ENCODE data around the gene MAGOH. TPM values are rescaled to one million over a fixed set of nuclear protein-coding genes. Genes with fewer than 3 reads are reported as not detected.

The MAGOH gene
- total RNA-seq, 4 donors from 2014 or later, result 11.6 to 18.6 (median 16.8) TPM

DNA sequence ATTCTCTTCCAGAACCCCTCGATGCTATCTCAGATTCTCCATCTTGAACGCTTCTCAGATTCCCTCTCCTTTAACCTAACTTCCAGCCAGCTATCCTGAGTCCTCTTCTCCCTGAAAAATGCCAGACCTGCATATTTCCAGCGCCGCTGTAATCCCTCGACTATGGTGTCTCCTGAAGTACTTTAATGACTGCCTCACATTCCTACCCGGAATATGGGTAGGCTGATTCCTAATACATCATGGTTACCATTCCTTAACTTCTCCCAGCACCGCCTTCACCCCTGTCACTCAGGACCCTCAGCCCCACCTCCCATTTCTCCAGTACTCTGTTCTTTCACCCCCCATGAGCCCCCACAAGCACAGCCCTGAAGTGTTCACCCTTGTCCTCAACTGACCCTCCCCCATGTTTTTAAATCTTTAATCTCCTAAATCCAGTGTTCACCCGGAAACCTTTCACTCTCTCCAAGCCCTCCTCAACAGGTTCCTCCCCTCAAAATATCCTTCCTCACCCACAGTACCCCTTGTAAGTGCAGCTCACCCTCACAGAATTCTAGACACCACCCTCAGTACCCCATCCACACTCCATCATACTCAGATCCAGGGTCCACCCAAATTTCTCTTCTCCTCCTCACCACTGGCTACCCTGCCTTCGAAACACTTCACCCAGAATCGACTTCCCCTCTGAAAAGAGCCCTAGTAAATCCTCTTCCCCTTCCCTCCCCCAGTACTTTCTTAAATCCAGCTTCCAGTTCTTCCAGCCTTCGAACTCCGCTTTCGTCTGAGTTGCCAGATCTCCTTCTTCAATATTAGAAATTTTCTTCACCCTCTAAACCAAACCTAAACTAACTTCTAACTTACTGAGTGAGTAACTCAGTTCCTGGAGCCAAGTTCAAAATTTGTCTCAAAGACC is 40.8 kb downstream of the MAGOH start:
- H3K9me3 ChIP-seq, result no peaks in the 10 kb centered on the region
- H3K36me3 ChIP-seq, result peaks cover 0 to 22% (median 6%) of the 10 kb centered on the region in 3 donors
- peak overlapping the region; percentile 93 to 100 (median 99) for H3K27ac ChIP-seq
- no peaks in the 10 kb centered on the region for H3K27me3 ChIP-seq
- 29 to 31% methylated on average over 13 of the region's 13 CpGs for WGBS, 2 donors
- H3K4me3 ChIP-seq, result peak overlapping the region; percentile 91 to 100 (median 94)
- DNase-seq (ENCODE audit: low spot score in 2 of 2), result no peak
- TF ChIP-seq EP300 (IDR thresholded peaks at IDR 0.05) (no peak), POLR2A (IDR thresholded peaks at IDR 0.05) (no peak)
- TF ChIP-seq, protein P1, sequence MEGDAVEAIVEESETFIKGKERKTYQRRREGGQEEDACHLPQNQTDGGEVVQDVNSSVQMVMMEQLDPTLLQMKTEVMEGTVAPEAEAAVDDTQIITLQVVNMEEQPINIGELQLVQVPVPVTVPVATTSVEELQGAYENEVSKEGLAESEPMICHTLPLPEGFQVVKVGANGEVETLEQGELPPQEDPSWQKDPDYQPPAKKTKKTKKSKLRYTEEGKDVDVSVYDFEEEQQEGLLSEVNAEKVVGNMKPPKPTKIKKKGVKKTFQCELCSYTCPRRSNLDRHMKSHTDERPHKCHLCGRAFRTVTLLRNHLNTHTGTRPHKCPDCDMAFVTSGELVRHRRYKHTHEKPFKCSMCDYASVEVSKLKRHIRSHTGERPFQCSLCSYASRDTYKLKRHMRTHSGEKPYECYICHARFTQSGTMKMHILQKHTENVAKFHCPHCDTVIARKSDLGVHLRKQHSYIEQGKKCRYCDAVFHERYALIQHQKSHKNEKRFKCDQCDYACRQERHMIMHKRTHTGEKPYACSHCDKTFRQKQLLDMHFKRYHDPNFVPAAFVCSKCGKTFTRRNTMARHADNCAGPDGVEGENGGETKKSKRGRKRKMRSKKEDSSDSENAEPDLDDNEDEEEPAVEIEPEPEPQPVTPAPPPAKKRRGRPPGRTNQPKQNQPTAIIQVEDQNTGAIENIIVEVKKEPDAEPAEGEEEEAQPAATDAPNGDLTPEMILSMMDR (IDR thresholded peaks at IDR 0.05), result no peak
- H3K4me1 ChIP-seq, result peaks cover 0 to 43% (median 14%) of the 10 kb centered on the region in 4 donors

DNA sequence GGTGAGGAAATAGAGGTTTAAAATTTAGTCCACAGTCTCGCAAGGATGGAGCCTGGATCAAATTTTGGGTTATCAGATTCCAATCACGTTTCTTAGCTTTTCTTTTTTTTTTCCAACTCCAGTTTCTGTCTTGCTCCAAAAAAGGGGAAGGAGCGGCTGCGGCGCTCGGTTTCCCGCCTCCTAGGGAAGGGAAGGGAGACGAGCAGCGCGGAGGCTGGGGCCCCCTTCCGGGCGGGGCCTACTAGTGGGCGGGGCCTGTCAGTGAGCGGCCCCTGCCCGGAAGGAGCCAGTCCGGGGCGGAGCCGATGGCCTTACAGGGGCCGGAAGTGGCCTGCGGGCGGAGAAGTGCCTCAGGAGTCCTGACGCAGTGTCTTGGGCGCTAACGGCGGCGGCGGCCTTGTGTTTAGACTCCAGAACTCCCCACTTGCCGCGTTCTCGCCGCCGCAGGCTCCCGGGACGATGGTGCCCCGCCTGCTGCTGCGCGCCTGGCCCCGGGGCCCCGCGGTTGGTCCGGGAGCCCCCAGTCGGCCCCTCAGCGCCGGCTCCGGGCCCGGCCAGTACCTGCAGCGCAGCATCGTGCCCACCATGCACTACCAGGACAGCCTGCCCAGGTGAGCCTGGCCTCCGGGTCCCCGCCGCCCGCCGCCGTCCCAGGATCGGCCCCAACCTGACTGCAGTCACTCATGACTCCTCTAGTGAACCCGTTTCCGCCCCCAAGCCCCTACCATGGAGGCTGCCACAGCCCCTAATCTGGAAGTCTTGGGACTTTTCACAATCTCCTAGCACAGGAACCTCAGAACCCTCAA is 41.6 kb downstream of the MAGOH start, which contains the start of gene CPT2:
Gene CPT2, plus strand, starts transcription at position 340 of the 806 bp plus-strand sequence. Its CDS starts 120 bp downstream, at position 460.
- peak; percentile 85 to 91 for DNase-seq (ENCODE audit: low spot score in 2 of 2)
- TF ChIP-seq, protein P1 (IDR thresholded peaks at IDR 0.05), result peak in 2 of 5 experiments; percentile 29 to 57
- TF ChIP-seq POLR2A (IDR thresholded peaks at IDR 0.05), result peak; percentile 98 to 99
- peak; percentile 46 to 98 for TF ChIP-seq EP300 (IDR thresholded peaks at IDR 0.05)
- Histone ChIP-seq H3K27ac (peak within 1 kb of the TSS; percentile 93 to 100 (median 99)), H3K4me3 (peak within 1 kb of the TSS; percentile 91 to 100 (median 94)), H3K27me3 (no peaks in the 10 kb centered on the region), H3K9me3 (no peaks in the 10 kb centered on the region), H3K4me1 (peaks cover 0 to 43% (median 14%) of the 10 kb centered on the region in 4 donors), H3K36me3 (peaks cover 0 to 13% (median 0%) of the 10 kb centered on the region in 3 donors)
- WGBS, 2 donors, result 0 to 1% methylated on average over 29 to 36 of the region's 57 CpGs

DNA sequence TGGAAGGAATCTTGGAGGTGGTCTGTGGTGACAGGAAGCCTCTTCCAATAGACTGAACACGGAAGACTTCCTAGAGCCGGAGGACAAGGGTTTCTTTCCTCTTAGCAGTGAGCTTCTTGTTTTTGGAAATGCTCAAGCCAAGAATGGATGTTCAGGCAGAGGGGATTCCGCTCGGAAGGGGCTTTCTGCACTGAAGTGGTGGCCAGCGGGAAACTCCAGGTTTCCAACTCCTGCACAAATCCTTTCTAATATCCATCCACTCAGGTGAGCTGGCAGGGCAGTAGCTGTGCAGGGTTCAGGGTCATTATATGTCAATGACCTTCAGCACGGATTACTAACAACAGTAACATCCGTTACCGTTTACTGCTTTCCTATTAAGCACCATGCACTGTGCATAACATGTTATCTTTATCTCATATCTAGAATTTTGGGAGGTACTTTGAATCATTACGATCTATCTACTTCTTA is 42.3 kb downstream of the MAGOH start:
- no peak for DNase-seq (ENCODE audit: low spot score in 2 of 2)
- Histone ChIP-seq H3K9me3 (no peaks in the 10 kb centered on the region), H3K4me1 (peaks cover 0 to 43% (median 14%) of the 10 kb centered on the region in 4 donors), H3K27me3 (no peaks in the 10 kb centered on the region), H3K4me3 (peak overlapping the region; percentile 91 to 100 (median 94)), H3K36me3 (peaks cover 0 to 7% (median 0%) of the 10 kb centered on the region in 3 donors), H3K27ac (peak overlapping the region; percentile 93 to 100 (median 99))
- WGBS, 2 donors, result 31 to 32% methylated on average over 9 of the region's 9 CpGs
- no peak for TF ChIP-seq EP300 (IDR thresholded peaks at IDR 0.05)
- no peak for TF ChIP-seq POLR2A (IDR thresholded peaks at IDR 0.05)
- TF ChIP-seq, protein P1 (IDR thresholded peaks at IDR 0.05), result no peak

DNA sequence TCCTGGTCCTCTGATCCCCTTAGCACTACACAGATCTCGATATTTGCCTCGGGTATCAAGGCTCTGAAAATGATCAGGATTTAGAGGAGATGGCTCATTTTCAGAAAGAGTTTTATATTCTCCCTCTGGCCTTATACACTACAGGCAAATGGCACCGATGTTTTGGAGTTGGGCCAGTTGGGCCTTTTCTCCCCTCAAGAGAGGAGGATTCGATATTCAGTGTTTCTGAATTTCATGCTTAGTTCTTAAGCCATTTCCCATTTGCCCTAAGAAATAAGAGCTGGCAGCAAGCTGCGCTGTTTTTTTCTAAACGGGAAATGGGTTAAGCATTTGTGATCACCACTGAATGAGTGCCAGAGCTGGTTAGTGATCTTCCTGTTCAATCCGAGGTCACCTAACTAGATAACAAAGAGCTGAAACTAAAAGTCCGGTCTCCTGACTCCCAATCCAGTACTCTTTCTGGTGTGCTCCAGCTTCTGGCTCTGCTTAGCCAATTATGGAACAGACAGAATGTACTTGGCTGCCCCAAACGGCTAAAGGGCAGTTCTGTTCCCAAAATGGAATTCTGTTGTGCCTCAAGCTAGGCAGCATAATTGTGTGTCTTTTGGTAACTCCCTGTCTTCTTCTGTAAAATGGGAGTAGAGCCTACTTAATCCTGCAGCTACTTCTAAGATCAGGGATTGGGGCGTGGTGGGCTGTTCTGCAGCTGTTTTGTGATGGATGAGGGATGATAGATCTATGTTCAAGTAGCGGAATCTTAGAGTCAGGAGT is 42.9 kb downstream of the MAGOH start:
- 67 to 75% methylated on average over 11 of the region's 11 CpGs for WGBS, 2 donors
- Histone ChIP-seq H3K36me3 (peaks cover 0 to under 1% (median 0%) of the 10 kb centered on the region in 3 donors), H3K27me3 (no peaks in the 10 kb centered on the region), H3K27ac (peak overlapping the region in 3 of 4 donors; percentile 93 to 100 (median 100)), H3K9me3 (no peaks in the 10 kb centered on the region), H3K4me1 (peaks cover 0 to 43% (median 14%) of the 10 kb centered on the region in 4 donors), H3K4me3 (peak overlapping the region in 1 of 4 donors; percentile 100)
- TF ChIP-seq, protein P1 (IDR thresholded peaks at IDR 0.05), result no peak
- no peak for TF ChIP-seq EP300 (IDR thresholded peaks at IDR 0.05)
- no peak for TF ChIP-seq POLR2A (IDR thresholded peaks at IDR 0.05)
- DNase-seq (ENCODE audit: low spot score in 2 of 2), result no peak
